Peyer's patch (tissue), 4 donors: ENCODE measurements around the gene VPS16. TPM values are rescaled to one million over a fixed set of nuclear protein-coding genes. Genes with fewer than 3 reads are reported as not detected.
A peak's percentile ranks its signal among the peaks of the same experiment; 100 is the strongest.

ENCODE experiments used
- DNase-seq, 3 donors: peaks; one replicate each; pipeline ENCODE4 v3.0.0-alpha.2; 2017 to 2019
- H3K27ac ChIP-seq, 4 donors: fragments of 200-600 bp; sonication (generic); one replicate each; pipeline ENCODE4 v1.5.1; 2016 to 2019
- H3K27me3 ChIP-seq, 2 donors: fragments of 200-600 bp; sonication (generic); one replicate each; pipeline ENCODE4 v1.5.1; 2019
- H3K36me3 ChIP-seq, 3 donors: fragments of 200-600 bp; sonication (generic); one replicate each; pipeline ENCODE4 v1.5.1; 2016 to 2019
- H3K4me1 ChIP-seq, 4 donors: fragments of 200-600 bp; sonication (generic); one replicate each; pipeline ENCODE4 v1.5.1; 2016 to 2019
- H3K4me3 ChIP-seq, 4 donors: fragments of 200-600 bp; sonication (generic); 1 replicate in 3 of 4; 2 replicates in 1 of 4; pipeline ENCODE4 v1.5.1; 2016 to 2019; ENCODE audit warnings: mild to moderate bottlenecking in 1 of 4
- H3K9me3 ChIP-seq, 4 donors: fragments of 200-600 bp; sonication (generic); one replicate each; pipeline ENCODE4 v1.5.1; 2016 to 2019; ENCODE audit warnings: mild to moderate bottlenecking in 1 of 4
- CTCF ChIP-seq, 6 experiments: fragments of 450-650 bp in 4 of 6; fragments of 200-600 bp in 2 of 6; sonication (generic) in 1 of 6; IDR thresholded peaks; one replicate each; pipeline ENCODE4 v1.5.1; 2017 to 2019; ENCODE audit warnings: antibody characterized with exemption in 6 of 6, mild to moderate bottlenecking in 3 of 6, moderate library complexity in 1 of 6
- POLR2A ChIP-seq, 2 donors: fragments of 450-650 bp; IDR thresholded peaks; one replicate each; pipeline ENCODE4 v1.5.1; 2017; ENCODE audit warnings: antibody characterized with exemption in 2 of 2, mild to moderate bottlenecking in 2 of 2, moderate library complexity in 2 of 2
- total RNA-seq, 4 donors: library from RNA; depleted of rRNA; stranded (reverse); fragments of >200 nt; gene quantifications; one replicate each; pipeline ENCODE4 v1.1.0, GENCODE V29; 2016

The VPS16 gene
- total RNA-seq, 4 donors from 2014 or later, result 43.7 to 54.6 (median 45.1) TPM

GRCh38 chr20:2816583-2817340, 23.8 kb upstream of the VPS16 start:
- no peak overlapping the region for H3K27ac ChIP-seq

GRCh38 chr20:2817341-2817726, 23.2 kb upstream of the VPS16 start:
- DNase-seq, result no peak
- no peaks in the 10 kb centered on the region for H3K4me1 ChIP-seq
- no peaks in the 10 kb centered on the region for H3K36me3 ChIP-seq
- H3K27me3 ChIP-seq, result peaks cover 0 to 13% of the 10 kb centered on the region in 2 donors
- no peak overlapping the region for H3K4me3 ChIP-seq
- TF ChIP-seq CTCF (IDR thresholded peaks at IDR 0.05) (no peak), POLR2A (IDR thresholded peaks at IDR 0.05) (no peak)
- H3K9me3 ChIP-seq, result no peaks in the 10 kb centered on the region
- no peak overlapping the region for H3K27ac ChIP-seq

More at GRCh38 chr20:2816583-2817340, 23.8 kb upstream of the VPS16 start:
- no peaks in the 10 kb centered on the region for H3K36me3 ChIP-seq
- no peaks in the 10 kb centered on the region for H3K4me1 ChIP-seq
- no peak overlapping the region for H3K4me3 ChIP-seq
- peak in 1 of 3 donors; percentile 44 for DNase-seq
- H3K9me3 ChIP-seq, result no peaks in the 10 kb centered on the region
- TF ChIP-seq CTCF (IDR thresholded peaks at IDR 0.05) (no peak), POLR2A (IDR thresholded peaks at IDR 0.05) (no peak)
- peaks cover 0 to 13% of the 10 kb centered on the region in 2 donors for H3K27me3 ChIP-seq

GRCh38 chr20:2817891-2818595, 22.5 kb upstream of the VPS16 start:
- peaks cover 0 to 13% of the 10 kb centered on the region in 2 donors for H3K27me3 ChIP-seq
- no peaks in the 10 kb centered on the region for H3K36me3 ChIP-seq
- peak in 1 of 3 donors; percentile 44 for DNase-seq
- H3K27ac ChIP-seq, result no peak overlapping the region
- no peaks in the 10 kb centered on the region for H3K4me1 ChIP-seq
- H3K4me3 ChIP-seq, result no peak overlapping the region
- TF ChIP-seq POLR2A (IDR thresholded peaks at IDR 0.05) (no peak), CTCF (IDR thresholded peaks at IDR 0.05) (no peak)
- H3K9me3 ChIP-seq, result no peaks in the 10 kb centered on the region

GRCh38 chr20:2820084-2820895, 20.3 kb upstream of the VPS16 start:
- H3K27ac ChIP-seq, result no peak overlapping the region
- TF ChIP-seq POLR2A (IDR thresholded peaks at IDR 0.05) (no peak), CTCF (IDR thresholded peaks at IDR 0.05) (no peak)
- DNase-seq, result no peak

More at GRCh38 chr20:2820084-2820895, 20.3 kb upstream of the VPS16 start:
- H3K36me3 ChIP-seq, result no peaks in the 10 kb centered on the region
- no peaks in the 10 kb centered on the region for H3K9me3 ChIP-seq
- H3K4me1 ChIP-seq, result no peaks in the 10 kb centered on the region
- H3K27me3 ChIP-seq, result peaks cover 0 to 13% of the 10 kb centered on the region in 2 donors
- no peak overlapping the region for H3K4me3 ChIP-seq
